ENCODE results near the gene ZDHHC14.

DNA sequence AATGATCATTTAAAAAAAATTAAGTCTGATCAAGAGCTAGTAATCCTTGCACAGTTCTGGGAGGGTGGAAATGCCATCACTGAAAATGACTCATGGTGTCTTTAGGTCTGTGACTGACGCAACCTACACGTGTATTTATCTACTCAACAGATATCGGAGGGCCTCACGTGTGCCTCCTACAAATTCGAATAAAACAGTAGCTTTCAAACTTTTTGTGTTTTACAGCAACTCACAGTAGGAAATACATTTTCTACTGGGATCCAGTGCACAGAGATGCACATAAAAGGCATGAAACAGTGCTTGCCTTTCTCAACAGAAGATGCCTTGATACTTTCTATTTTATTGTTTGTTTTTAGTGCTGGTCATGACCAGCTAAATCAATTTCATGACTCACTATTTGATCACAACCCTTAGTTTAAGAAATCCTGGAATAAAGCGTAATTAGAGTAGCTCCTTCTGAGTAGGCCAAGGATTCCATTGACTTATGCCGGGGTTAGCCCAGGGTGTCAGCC lies 232.1 kb downstream of the ZDHHC14 start:
- TF ChIP-seq, protein P1, sequence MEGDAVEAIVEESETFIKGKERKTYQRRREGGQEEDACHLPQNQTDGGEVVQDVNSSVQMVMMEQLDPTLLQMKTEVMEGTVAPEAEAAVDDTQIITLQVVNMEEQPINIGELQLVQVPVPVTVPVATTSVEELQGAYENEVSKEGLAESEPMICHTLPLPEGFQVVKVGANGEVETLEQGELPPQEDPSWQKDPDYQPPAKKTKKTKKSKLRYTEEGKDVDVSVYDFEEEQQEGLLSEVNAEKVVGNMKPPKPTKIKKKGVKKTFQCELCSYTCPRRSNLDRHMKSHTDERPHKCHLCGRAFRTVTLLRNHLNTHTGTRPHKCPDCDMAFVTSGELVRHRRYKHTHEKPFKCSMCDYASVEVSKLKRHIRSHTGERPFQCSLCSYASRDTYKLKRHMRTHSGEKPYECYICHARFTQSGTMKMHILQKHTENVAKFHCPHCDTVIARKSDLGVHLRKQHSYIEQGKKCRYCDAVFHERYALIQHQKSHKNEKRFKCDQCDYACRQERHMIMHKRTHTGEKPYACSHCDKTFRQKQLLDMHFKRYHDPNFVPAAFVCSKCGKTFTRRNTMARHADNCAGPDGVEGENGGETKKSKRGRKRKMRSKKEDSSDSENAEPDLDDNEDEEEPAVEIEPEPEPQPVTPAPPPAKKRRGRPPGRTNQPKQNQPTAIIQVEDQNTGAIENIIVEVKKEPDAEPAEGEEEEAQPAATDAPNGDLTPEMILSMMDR (IDR thresholded peaks at IDR 0.05) = no peak
- TF ChIP-seq POLR2A (IDR thresholded peaks at IDR 0.05) = no peak

Data from Peyer's patch (tissue), 4 donors.